Dermis microvascular lymphatic vessel endothelial cell (primary cell): Measurements from ENCODE around the gene LRFN2. TPM values are rescaled to one million over a fixed set of nuclear protein-coding genes. Genes with fewer than 3 reads are reported as not detected.

ENCODE experiments used
- DNase-seq, 2 donors: peaks; one replicate each; pipeline versions ENCODE4 v3.0.0 to v3.0.0-alpha.2; 2010; ENCODE audit warnings: low read depth in 2 of 2
- total RNA-seq: library from RNA; depleted of rRNA; stranded (reverse); fragments of >200 nt; gene quantifications from 2 replicates; pipeline ENCODE4 v1.2.1, GENCODE V29; 2014

LRFN2 gene
- total RNA-seq, 1 donor from 2014 or later = not detected

DNA sequence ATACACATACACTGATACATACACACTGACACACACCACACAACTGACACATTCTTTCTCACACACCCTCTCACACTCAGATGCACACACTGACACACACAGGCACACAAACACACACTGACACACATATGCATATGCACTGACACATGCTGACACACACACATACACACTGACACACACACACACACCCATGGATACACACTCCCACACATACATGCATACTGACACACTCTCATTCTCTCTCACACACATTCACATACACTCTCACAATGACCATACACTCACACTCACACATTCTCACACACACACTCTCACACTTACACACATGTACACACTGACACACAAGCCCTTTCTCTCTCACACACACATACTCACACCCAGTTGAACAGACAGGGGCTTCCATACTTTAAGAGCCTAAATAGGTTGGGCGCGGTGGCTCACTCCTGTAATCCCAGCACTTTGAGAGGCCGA lies 236.4 kb downstream of the LRFN2 start:
- no peak for DNase-seq

DNA sequence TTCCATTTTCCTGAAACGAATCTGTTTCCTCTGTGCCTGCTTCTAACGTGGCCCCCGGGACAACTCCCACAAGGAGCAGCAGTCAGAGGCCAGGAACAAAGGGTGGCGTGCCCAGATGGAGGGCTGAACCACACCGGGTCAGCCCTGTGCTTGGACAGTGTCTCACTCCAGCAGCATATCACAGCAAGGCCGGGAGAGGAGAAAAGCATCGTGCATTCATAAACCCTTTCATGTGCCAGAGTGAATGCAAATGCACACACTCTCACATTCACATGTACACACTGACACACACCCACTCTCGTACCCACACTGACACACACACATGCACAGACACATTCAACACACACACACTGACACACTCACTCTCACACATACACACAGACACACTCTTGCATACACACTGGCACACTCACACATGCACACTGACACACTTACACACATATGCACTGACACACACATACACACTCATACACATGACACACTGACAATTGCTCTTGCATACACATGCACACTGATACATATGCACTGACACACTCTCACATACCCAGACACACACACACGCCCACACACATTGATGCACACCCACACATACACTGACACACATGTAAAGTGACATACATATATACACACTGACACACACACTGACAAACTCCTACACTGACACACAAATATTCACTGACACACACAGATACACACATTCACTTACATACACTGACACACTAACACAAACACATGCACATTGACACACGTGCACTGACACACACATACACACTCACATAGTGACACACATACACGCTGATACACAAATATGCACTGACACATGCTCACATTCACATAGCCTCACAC lies 237.0 kb downstream of the LRFN2 start:
- no peak for DNase-seq

DNA sequence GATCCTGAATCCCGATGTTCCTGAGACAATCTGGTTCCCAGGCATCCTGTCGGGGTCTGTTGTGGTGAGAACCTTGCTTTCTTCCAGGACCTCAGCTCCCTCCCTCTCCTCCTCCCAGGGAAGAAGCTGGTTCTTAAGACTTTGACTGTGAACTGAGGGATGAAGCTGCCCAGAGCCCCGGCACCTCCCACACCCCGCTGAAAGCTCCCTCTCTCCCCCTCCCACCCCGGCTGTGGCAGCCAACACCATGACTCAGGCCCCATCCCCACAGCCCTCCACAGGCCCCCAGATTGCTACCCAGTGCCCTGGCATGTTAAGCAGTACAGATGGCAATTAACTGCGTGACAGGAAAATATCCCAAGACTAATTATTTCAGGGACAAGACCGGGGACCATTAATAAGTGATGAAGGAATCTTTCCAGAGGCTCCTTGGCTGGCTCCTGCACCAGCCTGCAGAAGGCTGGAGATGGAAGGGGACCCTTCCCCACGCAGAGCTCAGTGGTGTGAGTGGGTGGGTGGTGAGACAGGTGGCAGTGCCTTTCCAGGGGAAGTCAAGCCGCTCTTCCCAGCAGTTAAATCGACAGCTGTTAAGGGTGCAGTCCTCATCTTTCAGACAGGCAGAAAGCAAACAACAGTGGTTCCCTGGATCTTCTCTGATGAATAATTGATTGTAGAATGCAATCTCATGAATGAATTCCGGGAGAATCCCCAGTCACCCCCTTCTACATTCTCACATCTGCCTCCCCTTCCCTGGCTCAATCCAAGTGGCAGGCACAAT lies 237.9 kb downstream of the LRFN2 start:
- no peak for DNase-seq

DNA sequence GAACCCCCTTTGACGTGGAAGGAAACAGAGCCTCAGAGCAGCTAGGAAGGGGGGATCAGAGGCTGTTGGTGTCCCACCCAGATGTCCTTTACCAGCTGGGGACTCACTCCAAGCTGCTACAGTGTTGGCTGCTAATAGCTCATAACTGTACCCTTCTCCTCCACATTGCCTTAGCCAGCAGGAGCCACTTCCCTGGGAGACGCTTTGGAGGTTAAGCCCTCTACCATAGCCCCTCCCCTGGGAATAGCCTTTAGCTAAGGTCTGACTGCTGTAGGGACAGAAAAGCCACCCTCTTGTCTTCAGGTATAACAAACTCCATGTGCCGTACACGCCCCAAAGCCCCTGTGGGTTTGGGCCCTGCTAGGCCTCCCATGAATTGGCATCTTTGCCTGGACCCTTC lies 238.6 kb downstream of the LRFN2 start:
- DNase-seq = no peak

DNA sequence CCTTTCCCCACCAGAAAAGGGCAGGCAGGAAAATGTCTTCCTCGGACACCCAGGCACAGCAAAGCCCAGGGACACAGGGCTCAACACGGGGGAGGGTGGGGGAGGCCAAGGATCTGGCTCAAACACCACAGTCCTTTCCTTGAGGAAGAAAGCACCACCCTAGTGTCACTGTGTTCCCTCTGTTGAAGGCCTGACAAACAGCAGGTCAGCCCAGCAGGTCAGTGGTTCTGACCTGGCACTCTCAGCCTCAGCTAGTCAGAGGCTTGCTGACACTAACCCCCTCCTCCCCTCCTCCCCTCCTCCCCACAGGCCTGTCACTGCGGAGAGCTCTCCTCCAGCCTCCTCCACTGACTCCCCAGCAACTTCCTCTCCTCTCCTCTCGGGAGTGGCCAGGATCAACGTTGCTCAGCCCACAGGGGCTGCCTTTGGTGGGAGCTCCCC lies 239.6 kb downstream of the LRFN2 start:
- no peak for DNase-seq

DNA sequence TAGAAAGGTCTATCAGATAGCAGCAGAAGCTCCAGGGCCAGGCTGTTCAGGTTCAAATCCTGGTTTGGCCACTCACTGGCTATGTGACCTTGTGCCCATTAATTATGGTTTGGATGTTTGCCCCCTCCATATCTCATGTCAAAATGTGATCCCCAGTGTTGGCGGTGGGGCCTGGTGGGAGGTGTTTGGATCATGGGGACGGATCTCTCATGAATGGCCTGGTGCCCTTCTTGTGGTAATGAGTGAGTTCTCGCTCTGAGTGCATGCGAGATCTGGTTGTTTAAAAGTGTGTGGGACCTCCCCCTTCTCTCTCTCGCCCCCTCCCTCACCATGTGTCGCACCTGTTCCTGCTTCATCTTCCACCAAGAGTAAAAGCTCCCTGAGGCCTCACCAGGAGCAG lies 240.9 kb downstream of the LRFN2 start:
- no peak for DNase-seq

DNA sequence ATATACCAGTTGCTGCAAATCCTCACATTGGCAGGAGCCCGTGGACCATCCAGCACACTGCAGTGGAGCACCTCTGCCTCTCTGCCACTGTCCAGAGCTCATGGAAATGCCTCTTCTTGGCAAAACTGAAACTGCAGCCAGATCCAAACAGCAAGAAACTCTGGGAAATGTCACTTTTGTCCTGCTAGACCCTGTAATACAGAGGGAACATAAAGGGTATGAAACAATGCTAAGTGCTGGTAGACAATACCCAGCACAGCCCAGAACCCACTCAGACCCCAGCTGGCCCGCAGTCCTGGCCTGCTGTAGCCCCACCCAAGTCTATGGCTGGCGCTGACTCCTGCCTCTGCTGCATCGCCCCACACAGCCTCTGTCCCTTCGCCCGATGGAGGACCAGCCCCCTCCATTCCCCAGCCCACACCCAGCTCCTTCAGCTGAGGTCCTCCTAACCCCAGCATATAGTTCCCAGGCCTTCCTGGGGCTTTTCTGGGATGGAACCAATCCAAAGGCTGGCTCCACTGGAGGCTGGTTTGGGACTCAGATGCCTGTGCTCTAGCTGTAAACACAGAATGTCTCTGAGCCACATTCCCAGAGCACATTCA lies 242.5 kb downstream of the LRFN2 start:
- DNase-seq = no peak

DNA sequence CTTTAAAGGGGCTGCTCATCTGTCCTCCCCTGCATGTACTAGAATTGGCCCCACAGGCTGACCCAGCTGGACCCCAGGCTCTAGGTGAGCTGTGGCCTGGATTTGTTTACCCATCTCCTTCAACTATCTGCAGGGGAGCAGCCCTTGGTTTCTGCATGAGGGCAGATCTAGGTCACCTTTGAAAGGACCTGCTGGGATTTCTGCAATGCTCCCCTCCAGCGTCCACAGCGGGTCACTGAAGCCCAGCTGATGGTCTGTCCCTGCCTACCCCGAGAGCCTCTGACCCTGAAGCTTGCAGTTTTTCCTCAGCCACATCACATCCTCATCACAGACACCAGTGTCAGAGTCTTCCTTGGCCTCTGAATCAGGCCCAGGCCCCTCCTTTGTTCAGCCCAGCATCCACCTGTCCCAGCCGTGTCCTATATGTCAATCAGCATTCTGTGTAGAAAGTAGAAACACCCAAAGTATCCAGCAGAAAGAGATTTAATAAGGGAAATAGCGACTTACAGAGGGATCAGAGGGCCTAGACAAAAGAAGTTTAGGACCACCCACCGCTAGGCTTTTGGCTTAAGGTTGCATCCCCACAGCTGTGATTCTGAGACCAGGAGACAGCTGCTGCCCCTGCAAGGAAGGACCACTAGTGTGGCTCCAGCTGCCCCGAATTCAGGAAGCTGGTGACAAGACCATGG lies 243.1 kb downstream of the LRFN2 start:
- DNase-seq = no peak

DNA sequence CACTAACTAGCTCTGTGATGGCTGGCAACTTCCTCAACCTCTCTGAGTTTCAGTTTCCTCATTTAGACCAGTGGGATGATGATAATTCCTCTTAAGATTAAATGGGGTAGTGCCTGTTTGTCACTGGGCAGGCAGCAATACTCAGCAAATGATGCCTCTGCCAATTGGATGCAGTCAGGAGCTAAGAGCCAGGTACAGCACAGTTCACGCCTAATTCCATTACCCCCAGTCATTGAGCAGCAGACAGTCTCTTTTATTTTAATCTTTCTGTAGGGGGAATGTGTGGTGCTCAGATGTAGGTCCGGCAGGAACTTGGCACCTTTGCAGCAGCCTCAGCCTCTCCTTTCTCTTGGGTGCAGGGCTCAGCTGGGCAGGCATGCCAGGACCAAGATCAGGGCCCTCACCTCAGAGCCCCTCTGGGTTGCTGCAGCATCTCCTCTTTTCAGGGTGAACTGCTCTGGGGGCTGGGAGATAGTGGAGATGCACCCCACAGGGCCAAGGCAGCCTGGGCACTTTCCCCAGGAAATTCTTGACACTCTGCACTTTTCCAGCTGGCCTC lies 243.8 kb downstream of the LRFN2 start:
- no peak for DNase-seq

DNA sequence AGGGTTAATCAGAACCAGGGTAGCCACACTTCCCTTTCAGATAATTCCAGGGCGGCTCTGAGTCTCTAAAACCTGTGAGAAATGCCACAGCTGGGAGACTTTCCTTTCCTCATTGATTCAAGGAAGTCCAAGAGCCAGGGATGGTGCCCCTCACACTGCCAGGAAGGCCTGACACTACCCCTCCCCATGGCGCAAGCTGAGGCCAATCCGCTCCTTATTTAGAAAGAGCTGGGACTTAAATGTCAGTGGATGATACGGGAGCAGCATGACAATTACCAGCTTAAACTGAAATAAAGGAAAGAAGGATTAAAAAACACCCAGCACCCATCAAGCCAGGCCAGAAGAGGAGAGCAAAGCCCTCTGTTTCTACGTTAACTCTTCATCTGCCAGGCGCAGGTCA lies 244.4 kb downstream of the LRFN2 start:
- DNase-seq = no peak

DNA sequence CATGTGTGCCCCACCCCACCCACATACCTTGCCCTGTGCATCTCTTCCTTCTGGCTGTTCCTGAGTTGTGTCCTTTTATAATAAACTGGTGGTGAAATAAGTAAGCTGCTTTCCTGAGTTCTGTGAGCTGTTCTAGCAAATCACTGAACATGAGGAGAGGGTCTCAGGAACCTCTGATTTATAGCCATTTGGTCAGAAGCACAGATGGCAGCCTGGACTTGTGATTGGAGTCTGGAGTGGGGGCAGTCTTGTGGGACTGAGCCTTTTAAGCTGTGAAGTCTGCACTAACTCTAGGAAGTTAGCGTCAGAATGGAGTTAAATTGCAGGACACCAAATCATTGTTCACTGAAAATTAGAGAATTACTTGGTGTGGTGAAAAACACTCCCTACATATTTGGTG lies 245.4 kb downstream of the LRFN2 start:
- no peak for DNase-seq
